GM23338 (cell line): Measurements from ENCODE around the gene SPATA1. TPM values are rescaled to one million over a fixed set of nuclear protein-coding genes. Genes with fewer than 3 reads are reported as not detected.

Source experiments
- ATAC-seq: fragments of 200-7000 bp; cut with Tn5 transposase; 3 replicates; pipeline ENCODE4 v1.9.1; 2020
- DNase-seq: peaks from one replicate; pipeline ENCODE4 v3.0.0-alpha.2; 2015; ENCODE audit warnings: low spot score
- H2AFZ ChIP-seq: fragments of 200-600 bp; sonication (generic); 2 replicates; pipeline ENCODE4 v1.8.0; 2016; ENCODE audit warnings: antibody characterized with exemption, mild to moderate bottlenecking, moderate library complexity
- H3F3A ChIP-seq: fragments of 200-600 bp; sonication (generic); replicated peaks from 2 replicates; pipeline ENCODE4 v1.8.0; 2017; ENCODE audit warnings: antibody characterized with exemption, mixed run types, low read depth
- H3K27ac ChIP-seq: fragments of 200-600 bp; sonication (generic); 2 replicates; pipeline ENCODE4 v1.6.1; 2016; ENCODE audit warnings: low read depth
- H3K27me3 ChIP-seq: fragments of 200-600 bp; sonication (generic); 2 replicates; pipeline ENCODE4 v1.8.0; 2016; ENCODE audit warnings: mild to moderate bottlenecking, mixed run types, moderate library complexity; ENCODE audit not compliant: insufficient read depth
- H3K36me3 ChIP-seq: fragments of 200-600 bp; sonication (generic); 2 replicates; pipeline ENCODE4 v1.8.0; 2016; ENCODE audit warnings: mild to moderate bottlenecking; ENCODE audit not compliant: insufficient read depth
- H3K4me1 ChIP-seq: fragments of 200-600 bp; sonication (generic); 2 replicates; pipeline ENCODE4 v1.8.0; 2016; ENCODE audit warnings: mild to moderate bottlenecking, moderate library complexity; ENCODE audit not compliant: insufficient read depth
- H3K4me2 ChIP-seq: fragments of 200-600 bp; sonication (generic); 2 replicates; pipeline ENCODE4 v1.7.1; 2017; ENCODE audit warnings: mixed run types
- H3K4me3 ChIP-seq: fragments of 200-600 bp; sonication (generic); 2 replicates; pipeline ENCODE4 v1.6.1; 2016; ENCODE audit warnings: mixed run types
- H3K79me2 ChIP-seq: fragments of 200-600 bp; sonication (generic); replicated peaks from 2 replicates; pipeline ENCODE4 v1.8.0; 2017; ENCODE audit warnings: mild to moderate bottlenecking; ENCODE audit not compliant: insufficient read depth
- H3K9me2 ChIP-seq: fragments of 200-600 bp; sonication (generic); 2 replicates; pipeline ENCODE4 v1.8.0; 2017; ENCODE audit not compliant: insufficient read depth
- H4K20me1 ChIP-seq: fragments of 200-600 bp; sonication (generic); replicated peaks from 2 replicates; pipeline ENCODE4 v1.8.0; 2017; ENCODE audit warnings: mild to moderate bottlenecking; ENCODE audit not compliant: insufficient read depth
- H3K27ac Mint-ChIP-seq: 2 replicates; pipeline ENCODE4 v1.8.0; 2020; ENCODE audit warnings: inconsistent platforms, mild to moderate bottlenecking, moderate library complexity, mixed read lengths
- H3K27me3 Mint-ChIP-seq: 3 replicates; pipeline ENCODE4 v1.8.0; 2022; ENCODE audit warnings: low read depth, mild to moderate bottlenecking, moderate library complexity, mixed read lengths, inconsistent platforms; ENCODE audit not compliant: insufficient read depth, poor library complexity
- H3K36me3 Mint-ChIP-seq: 3 replicates; pipeline ENCODE4 v1.8.0; 2021; ENCODE audit warnings: low read depth, mild to moderate bottlenecking, inconsistent platforms, moderate library complexity, mixed read lengths
- H3K4me1 Mint-ChIP-seq: 3 replicates; pipeline ENCODE4 v1.8.0; 2020; ENCODE audit warnings: mild to moderate bottlenecking, inconsistent platforms, mixed read lengths
- H3K4me3 Mint-ChIP-seq: 3 replicates; pipeline ENCODE4 v1.8.0; 2021; ENCODE audit warnings: moderate library complexity, mild to moderate bottlenecking, inconsistent platforms, mixed read lengths
- H3K9me3 Mint-ChIP-seq: 3 replicates; pipeline ENCODE4 v1.8.0; 2020; ENCODE audit warnings: moderate library complexity, mild to moderate bottlenecking, inconsistent platforms, mixed read lengths
- CREB1 ChIP-seq: fragments of 250-450 bp; sonication (Bioruptor Pico); IDR thresholded peaks from 2 replicates; pipeline ENCODE4 v1.5.0; 2020; ENCODE audit warnings: low read depth, mild to moderate bottlenecking, moderate library complexity
- CTCF ChIP-seq, 2 experiments: fragments of 200-600 bp in 1 of 2; sonication (generic) in 1 of 2; conservative IDR thresholded peaks; 2 replicates each; pipeline versions ENCODE4 v1.5.1 to v1.6.1; 2016 to 2017; ENCODE audit warnings: antibody characterized with exemption in 2 of 2, low read depth in 2 of 2, mild to moderate bottlenecking in 2 of 2, moderate library complexity in 1 of 2
- EZH2 ChIP-seq: fragments of 200-600 bp; sonication (generic); IDR thresholded peaks from one replicate; pipeline ENCODE4 v1.8.0; 2017; ENCODE audit warnings: antibody characterized with exemption, mild to moderate bottlenecking, low read depth; ENCODE audit not compliant: unreplicated experiment
- EZH2phosphoT487 ChIP-seq: fragments of 200-600 bp; sonication (generic); IDR thresholded peaks from one replicate; pipeline ENCODE4 v1.8.1; 2018; ENCODE audit warnings: antibody characterized with exemption; ENCODE audit not compliant: unreplicated experiment
- JUNB ChIP-seq: IDR thresholded peaks from one replicate; pipeline ENCODE4 v1.6.1; 2016; ENCODE audit warnings: antibody characterized with exemption; ENCODE audit not compliant: unreplicated experiment
- NANOG ChIP-seq: IDR thresholded peaks from 2 replicates; pipeline ENCODE4 v1.6.1; 2016; ENCODE audit warnings: antibody characterized with exemption, borderline replicate concordance
- POLR2AphosphoS5 ChIP-seq: IDR thresholded peaks from 2 replicates; pipeline ENCODE4 v1.6.1; 2016; ENCODE audit warnings: antibody characterized with exemption, low read depth
- STAT1 ChIP-seq: IDR thresholded peaks from one replicate; pipeline ENCODE4 v1.6.1; 2016; ENCODE audit warnings: antibody characterized with exemption; ENCODE audit not compliant: unreplicated experiment
- ZNF114 ChIP-seq: fragments of 250-450 bp; sonication (Bioruptor Pico); IDR thresholded peaks from 2 replicates; pipeline ENCODE4 v1.5.0; 2020; ENCODE audit warnings: mild to moderate bottlenecking, moderate library complexity
- ZNF331 ChIP-seq: fragments of 250-450 bp; sonication (Bioruptor Pico); IDR thresholded peaks from 2 replicates; pipeline ENCODE4 v1.5.0; 2020; ENCODE audit warnings: low read depth, mild to moderate bottlenecking, moderate library complexity
- polyA plus RNA-seq: library from polyadenylated mRNA; unstranded; fragments of >200 nt; fragmentation: Nextera tagmentation; extraction: Ambion mirVana; gene quantifications from 2 replicates; pipeline ENCODE4 v1.2.1, GENCODE V29; 2016
- total RNA-seq: library from RNA; depleted of rRNA; stranded (reverse); fragments of >200 nt; shearing (Covaris generic); gene quantifications from 2 replicates; pipeline ENCODE4 v1.2.3, GENCODE V29; 2014
- TF ChIP-seq, protein P1 (sequence below): IDR thresholded peaks from one replicate; pipeline ENCODE4 v1.6.1; 2018; ENCODE audit warnings: antibody characterized with exemption; ENCODE audit not compliant: unreplicated experiment
- TF ChIP-seq, protein P2 (sequence below): IDR thresholded peaks from 2 replicates; pipeline ENCODE4 v1.6.1; 2016; ENCODE audit warnings: antibody characterized with exemption
- TF ChIP-seq, protein P3 (sequence below): fragments of 250-450 bp; sonication (Bioruptor Pico); IDR thresholded peaks from 2 replicates; pipeline ENCODE4 v1.5.0; 2020; ENCODE audit warnings: mild to moderate bottlenecking, moderate library complexity

Gene SPATA1
- total and polyA plus RNA-seq, 2 experiments from 2014 or later = 3.3 TPM; not detected in 1

- TF ChIP-seq STAT1 (no peak), JUNB (no peak)
These were observed 9.7 kb upstream of the SPATA1 start (continued) for GRCh38 chr1:84496498-84496897.

- no peaks in the 10 kb centered on the region for H3K9me2 ChIP-seq
- no peak overlapping the region for H3K4me3 Mint-ChIP-seq
- no peak overlapping the region for H3K27ac Mint-ChIP-seq
- TF ChIP-seq JUNB = no peak
- TF ChIP-seq ZNF114 (CRISPR knock-in tag) = no peak
- TF ChIP-seq, protein P1, sequence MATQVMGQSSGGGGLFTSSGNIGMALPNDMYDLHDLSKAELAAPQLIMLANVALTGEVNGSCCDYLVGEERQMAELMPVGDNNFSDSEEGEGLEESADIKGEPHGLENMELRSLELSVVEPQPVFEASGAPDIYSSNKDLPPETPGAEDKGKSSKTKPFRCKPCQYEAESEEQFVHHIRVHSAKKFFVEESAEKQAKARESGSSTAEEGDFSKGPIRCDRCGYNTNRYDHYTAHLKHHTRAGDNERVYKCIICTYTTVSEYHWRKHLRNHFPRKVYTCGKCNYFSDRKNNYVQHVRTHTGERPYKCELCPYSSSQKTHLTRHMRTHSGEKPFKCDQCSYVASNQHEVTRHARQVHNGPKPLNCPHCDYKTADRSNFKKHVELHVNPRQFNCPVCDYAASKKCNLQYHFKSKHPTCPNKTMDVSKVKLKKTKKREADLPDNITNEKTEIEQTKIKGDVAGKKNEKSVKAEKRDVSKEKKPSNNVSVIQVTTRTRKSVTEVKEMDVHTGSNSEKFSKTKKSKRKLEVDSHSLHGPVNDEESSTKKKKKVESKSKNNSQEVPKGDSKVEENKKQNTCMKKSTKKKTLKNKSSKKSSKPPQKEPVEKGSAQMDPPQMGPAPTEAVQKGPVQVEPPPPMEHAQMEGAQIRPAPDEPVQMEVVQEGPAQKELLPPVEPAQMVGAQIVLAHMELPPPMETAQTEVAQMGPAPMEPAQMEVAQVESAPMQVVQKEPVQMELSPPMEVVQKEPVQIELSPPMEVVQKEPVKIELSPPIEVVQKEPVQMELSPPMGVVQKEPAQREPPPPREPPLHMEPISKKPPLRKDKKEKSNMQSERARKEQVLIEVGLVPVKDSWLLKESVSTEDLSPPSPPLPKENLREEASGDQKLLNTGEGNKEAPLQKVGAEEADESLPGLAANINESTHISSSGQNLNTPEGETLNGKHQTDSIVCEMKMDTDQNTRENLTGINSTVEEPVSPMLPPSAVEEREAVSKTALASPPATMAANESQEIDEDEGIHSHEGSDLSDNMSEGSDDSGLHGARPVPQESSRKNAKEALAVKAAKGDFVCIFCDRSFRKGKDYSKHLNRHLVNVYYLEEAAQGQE = no peak
- no peak for TF ChIP-seq CTCF (conservative IDR thresholded peaks at IDR 0.05; ENCODE audit: low read depth in 2 of 2)
- TF ChIP-seq EZH2 = no peak
- no peak for TF ChIP-seq ZNF331 (CRISPR knock-in tag)
- TF ChIP-seq STAT1 = no peak
- no peak for TF ChIP-seq CREB1 (CRISPR knock-in tag)
- TF ChIP-seq NANOG = no peak
- TF ChIP-seq POLR2AphosphoS5 = no peak
- TF ChIP-seq, protein P2, sequence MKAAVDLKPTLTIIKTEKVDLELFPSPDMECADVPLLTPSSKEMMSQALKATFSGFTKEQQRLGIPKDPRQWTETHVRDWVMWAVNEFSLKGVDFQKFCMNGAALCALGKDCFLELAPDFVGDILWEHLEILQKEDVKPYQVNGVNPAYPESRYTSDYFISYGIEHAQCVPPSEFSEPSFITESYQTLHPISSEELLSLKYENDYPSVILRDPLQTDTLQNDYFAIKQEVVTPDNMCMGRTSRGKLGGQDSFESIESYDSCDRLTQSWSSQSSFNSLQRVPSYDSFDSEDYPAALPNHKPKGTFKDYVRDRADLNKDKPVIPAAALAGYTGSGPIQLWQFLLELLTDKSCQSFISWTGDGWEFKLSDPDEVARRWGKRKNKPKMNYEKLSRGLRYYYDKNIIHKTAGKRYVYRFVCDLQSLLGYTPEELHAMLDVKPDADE = no peak
- TF ChIP-seq, protein P3, sequence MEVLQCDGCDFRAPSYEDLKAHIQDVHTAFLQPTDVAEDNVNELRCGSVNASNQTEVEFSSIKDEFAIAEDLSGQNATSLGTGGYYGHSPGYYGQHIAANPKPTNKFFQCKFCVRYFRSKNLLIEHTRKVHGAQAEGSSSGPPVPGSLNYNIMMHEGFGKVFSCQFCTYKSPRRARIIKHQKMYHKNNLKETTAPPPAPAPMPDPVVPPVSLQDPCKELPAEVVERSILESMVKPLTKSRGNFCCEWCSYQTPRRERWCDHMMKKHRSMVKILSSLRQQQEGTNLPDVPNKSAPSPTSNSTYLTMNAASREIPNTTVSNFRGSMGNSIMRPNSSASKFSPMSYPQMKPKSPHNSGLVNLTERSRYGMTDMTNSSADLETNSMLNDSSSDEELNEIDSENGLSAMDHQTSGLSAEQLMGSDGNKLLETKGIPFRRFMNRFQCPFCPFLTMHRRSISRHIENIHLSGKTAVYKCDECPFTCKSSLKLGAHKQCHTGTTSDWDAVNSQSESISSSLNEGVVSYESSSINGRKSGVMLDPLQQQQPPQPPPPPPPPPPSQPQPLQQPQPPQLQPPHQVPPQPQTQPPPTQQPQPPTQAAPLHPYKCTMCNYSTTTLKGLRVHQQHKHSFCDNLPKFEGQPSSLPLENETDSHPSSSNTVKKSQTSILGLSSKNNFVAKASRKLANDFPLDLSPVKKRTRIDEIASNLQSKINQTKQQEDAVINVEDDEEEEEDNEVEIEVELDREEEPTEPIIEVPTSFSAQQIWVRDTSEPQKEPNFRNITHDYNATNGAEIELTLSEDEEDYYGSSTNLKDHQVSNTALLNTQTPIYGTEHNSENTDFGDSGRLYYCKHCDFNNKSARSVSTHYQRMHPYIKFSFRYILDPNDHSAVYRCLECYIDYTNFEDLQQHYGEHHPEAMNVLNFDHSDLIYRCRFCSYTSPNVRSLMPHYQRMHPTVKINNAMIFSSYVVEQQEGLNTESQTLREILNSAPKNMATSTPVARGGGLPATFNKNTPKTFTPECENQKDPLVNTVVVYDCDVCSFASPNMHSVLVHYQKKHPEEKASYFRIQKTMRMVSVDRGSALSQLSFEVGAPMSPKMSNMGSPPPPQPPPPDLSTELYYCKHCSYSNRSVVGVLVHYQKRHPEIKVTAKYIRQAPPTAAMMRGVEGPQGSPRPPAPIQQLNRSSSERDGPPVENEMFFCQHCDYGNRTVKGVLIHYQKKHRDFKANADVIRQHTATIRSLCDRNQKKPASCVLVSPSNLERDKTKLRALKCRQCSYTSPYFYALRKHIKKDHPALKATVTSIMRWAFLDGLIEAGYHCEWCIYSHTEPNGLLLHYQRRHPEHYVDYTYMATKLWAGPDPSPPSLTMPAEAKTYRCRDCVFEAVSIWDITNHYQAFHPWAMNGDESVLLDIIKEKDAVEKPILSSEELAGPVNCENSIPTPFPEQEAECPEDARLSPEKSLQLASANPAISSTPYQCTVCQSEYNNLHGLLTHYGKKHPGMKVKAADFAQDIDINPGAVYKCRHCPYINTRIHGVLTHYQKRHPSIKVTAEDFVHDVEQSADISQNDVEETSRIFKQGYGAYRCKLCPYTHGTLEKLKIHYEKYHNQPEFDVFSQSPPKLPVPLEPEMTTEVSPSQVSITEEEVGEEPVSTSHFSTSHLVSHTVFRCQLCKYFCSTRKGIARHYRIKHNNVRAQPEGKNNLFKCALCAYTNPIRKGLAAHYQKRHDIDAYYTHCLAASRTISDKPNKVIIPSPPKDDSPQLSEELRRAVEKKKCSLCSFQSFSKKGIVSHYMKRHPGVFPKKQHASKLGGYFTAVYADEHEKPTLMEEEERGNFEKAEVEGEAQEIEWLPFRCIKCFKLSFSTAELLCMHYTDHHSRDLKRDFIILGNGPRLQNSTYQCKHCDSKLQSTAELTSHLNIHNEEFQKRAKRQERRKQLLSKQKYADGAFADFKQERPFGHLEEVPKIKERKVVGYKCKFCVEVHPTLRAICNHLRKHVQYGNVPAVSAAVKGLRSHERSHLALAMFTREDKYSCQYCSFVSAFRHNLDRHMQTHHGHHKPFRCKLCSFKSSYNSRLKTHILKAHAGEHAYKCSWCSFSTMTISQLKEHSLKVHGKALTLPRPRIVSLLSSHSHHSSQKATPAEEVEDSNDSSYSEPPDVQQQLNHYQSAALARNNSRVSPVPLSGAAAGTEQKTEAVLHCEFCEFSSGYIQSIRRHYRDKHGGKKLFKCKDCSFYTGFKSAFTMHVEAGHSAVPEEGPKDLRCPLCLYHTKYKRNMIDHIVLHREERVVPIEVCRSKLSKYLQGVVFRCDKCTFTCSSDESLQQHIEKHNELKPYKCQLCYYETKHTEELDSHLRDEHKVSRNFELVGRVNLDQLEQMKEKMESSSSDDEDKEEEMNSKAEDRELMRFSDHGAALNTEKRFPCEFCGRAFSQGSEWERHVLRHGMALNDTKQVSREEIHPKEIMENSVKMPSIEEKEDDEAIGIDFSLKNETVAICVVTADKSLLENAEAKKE (CRISPR knock-in tag) = no peak
- no peak for TF ChIP-seq EZH2phosphoT487
- ATAC-seq (no peak), DNase-seq (no peak)
- H3F3A ChIP-seq = no peaks in the 10 kb centered on the region
- no peak overlapping the region for H3K27ac ChIP-seq
- H3K27me3 ChIP-seq = no peaks in the 10 kb centered on the region
- peaks cover 26% of the 10 kb centered on the region for H3K79me2 ChIP-seq
- peaks cover 18% of the 10 kb centered on the region for H3K4me1 ChIP-seq
- H3K4me2 ChIP-seq = no peak overlapping the region
- H3K27me3 Mint-ChIP-seq = peaks cover 3% of the 10 kb centered on the region
- H3K36me3 ChIP-seq = peaks cover 16% of the 10 kb centered on the region; the same call in 1 of the 2 replicates
- H3K4me1 Mint-ChIP-seq = peaks cover 23% of the 10 kb centered on the region
- no peaks in the 10 kb centered on the region for H3K9me3 Mint-ChIP-seq
- peaks cover 54% of the 10 kb centered on the region for H3K36me3 Mint-ChIP-seq
- no peak overlapping the region for H2AFZ ChIP-seq
- no peak overlapping the region for H3K4me3 ChIP-seq
- H4K20me1 ChIP-seq = peaks cover 4% of the 10 kb centered on the region
These were observed 8.4 kb upstream of the SPATA1 start for GRCh38 chr1:84497631-84498275.
